ENCODE measurements around the gene TTN.

The TTN gene

DNA sequence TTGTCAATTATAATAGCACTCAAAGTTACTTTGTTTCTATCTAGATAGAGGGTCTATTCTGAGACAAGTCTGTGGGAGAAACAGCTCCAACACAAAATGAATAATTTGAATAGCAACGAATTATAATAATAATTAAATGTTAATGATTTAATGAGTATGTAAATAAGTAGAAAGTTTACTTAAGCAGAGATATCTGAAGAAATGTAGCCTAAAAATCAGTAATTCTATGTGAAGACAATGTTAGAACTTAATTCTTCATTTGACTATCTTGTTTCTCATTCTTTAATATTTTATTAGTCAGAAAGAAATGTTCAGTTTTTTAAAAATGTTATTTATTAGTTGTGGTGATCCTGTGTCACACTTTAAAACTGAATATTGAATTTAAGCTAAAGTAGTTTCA is 165.7 kb downstream of the TTN start:
- no peak for DNase-seq

DNA sequence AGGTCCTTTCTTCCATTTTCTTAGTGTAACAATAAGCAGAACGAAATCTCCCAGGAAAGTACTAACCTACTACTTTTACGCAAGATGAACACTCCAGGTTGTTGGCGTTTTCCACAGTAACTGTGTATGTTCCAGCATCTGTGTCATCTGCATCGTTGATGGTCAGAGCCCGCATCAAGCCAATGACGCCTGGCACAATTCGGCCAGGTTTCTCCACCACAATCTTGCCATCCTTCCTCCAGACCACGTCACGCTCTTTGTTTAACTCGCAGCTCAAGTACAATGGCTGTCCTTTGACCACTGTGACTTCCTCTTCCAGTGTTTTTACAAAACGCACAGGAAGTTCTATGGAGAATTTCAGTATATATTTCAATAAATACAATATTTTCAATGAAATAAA is 171.3 kb downstream of the TTN start:
- no peak for DNase-seq

DNA sequence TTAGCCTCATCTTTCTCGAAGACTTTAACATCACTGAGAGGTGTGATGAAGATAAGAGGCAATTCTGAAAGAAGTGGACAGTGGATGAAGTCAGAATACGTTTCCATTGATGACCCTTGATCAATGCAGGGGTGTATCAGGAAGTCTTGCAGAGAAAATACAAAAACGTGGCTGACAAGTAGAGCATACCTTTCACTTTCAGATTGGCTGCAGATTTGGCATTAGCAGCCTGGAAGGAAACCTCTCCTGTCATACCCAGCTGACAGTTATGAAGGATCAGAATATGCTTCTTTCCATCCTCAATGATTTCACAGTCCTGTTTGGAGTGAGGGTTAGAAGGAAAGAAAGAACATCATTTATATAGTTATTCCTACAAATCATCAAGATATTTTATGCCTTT is 174.5 kb downstream of the TTN start:
- no peak for DNase-seq

DNA sequence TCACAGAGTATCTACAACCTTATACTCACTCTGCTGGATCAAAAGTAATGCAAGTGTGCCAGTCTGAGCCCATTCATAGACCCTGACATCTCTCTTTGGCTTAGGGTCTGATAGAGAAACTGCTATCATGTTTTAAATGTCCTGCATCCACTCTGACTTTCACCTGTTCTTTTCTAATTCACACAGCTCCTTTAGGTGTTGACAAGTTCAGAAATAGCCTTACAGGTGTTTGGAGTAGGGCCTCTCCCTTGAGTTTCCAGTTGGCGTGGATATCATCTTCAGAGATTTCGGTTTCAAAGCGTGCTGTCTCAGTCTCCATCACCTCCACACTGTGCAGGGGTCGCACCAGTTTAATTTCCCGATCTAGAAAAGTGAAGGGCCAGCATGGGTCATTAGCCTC is 176.6 kb downstream of the TTN start:
- no peak for DNase-seq

DNA sequence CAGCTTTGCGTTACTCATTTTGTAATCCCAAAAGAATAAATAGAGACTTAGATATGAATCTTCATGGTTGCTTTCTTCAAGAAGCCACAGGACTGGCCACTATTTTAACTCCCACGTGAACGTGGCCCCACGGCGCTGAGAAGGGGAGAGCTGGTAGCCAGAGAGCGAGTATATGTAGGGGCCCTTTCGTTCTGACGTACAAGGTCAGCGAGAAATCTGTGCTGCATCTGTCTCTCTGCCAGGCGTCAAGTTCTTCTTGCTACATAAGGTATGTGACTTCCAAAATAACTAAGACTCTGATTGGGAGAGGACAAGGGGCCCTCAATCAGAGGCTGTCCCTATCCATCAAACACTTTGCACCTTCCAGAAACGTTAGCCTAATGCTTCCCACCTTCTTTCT is 177.8 kb downstream of the TTN start:
- no peak for DNase-seq

DNA sequence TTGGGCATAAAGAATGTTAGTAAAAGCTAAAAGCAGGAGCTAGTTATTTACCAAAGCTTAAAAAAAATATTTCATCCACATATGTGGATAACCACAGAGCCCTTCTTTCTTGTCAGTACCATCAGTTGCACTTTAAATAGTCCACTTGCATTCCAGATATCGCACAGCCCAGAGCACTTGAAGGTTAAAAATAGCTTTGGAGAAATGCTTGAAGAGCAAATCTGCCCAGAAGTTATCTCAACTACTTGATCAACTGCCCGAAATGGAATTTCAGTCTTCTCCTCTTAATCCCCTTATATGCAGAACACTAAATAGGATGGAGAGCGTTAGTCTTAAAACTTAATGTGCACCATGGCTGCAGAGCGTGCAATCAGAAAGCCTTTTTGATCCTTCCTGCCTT is 178.6 kb downstream of the TTN start:
- DNase-seq, result no peak

DNA sequence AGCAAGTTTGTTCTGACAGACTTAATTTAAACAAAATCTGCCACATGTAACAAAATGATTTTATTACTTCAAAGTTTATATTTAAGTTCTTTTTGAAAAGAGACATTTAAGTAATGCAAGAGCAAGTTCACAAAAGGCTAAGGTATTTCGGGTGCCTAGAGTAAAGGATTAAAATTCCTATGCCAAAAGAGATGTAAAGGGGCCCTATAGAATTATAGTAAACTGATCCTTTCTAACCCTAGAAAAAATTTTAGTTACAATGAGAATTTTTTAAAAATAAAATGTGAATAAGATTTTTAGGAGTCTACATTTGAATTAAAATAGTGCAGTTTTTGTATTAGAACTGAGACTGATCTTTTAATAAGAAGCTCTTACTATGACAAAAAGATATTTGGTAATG is 179.8 kb downstream of the TTN start:
- no peak for DNase-seq

DNA sequence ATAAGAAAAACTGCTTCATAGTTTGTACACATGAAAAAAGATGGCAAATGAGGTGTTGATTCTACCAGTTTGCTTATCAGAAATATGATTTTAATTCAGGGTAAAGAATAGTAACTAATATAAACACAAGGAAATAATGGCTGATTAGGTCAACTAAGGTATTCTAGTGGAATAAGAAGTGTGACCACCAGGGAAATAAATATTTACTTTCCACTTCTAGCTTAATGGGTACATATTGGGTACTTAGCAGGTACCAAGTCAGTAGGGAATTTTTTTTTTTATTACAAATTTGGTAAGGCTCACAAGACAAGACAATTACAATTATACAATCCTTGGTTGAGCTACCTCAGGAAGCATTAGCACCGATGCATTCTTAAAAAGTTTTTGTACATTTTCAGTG is 191.3 kb downstream of the TTN start:
- DNase-seq, result no peak

DNA sequence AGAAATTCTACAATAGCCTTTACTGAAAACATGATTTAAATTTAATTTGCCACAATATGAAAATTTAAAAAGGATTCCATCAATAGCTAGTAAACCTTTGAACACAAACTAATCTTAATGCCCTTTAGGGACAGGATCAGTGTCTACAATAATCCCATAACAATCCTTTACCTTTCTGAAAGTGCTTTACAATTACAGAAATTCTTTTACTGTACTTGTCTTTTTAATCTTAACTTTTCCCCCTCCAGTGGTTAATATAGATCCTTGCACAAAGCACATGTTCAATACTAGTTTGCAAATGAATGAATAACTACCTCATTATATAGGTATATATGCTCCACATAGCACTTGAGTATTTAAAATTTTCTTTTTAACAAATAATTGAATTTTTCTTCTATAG is 204.3 kb downstream of the TTN start:
- no peak for DNase-seq

DNA sequence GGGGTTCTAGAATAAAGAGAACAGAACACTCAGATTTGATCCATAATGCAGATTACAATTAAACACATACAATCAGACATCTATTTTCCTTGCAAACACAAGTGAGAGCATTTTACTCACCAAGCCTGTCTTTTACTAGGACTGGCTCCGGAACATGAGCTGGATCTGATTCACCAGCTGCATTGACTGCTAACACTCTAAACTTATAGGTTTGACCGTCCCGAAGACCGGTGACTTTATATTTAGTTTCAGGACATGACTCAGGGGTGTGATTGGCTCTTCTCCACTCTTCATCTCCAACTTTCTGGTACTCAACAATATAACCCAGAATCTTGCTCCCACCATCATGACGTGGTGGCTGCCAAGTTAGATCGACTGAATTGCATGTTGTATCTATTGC is 214.6 kb downstream of the TTN start:
- DNase-seq, result no peak

DNA sequence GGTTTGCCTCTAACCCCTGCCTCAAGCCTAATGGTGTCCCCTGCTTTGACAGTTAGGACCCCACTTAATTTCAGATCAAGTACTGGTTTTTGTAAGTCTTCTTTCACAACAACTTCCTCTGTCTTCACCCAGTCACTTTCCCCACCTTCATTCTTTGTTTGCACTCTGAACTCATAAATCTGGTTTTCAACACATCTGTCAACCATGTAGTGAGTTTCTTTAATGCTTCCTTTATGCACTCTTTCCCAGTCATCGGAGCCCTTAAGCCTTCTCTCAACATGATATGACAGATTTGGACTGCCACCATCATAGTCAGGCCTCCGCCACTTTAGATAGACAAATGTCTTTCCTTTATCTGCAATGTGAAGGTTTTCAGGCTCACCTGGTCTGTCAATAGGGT is 217.9 kb downstream of the TTN start:
- no peak for DNase-seq

DNA sequence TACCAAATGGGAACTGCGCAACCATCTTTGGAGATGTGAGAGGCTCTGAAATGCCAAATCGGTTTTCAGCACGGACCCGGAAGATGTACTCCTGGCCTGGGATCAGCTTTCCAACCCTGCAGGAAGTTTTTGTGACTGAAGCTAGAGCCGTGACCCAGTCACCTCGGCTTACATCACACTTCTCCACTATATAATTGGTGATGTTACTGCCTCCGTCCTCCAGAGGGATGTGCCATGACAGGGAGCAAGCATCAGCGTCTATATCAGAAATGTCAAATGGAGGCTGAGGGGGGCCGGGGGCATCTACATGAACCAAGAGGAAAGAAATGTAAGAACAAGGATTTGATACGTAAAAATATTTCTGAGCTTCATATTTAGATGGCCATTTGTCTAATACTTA is 222.6 kb downstream of the TTN start:
- no peak for DNase-seq

DNA sequence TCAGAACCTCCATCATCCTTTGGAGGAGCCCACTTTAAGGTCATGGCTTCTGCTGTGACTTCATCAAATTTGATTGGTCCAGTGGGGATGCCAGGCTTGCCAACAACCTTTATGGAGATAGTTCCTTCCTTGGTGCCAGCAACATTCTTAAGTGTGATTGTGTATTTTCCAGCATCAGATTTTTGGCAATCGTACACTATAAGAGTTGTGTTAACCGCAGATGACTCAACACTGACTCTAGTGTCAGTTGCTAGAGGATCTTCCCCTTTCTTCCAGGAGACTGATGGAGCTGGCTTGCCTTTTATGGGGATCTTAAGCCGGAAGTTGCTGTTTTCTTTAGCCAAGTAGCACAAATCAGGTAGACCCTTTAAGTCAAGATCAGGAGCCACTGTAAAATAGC is 228.2 kb downstream of the TTN start:
- no peak for DNase-seq

DNA sequence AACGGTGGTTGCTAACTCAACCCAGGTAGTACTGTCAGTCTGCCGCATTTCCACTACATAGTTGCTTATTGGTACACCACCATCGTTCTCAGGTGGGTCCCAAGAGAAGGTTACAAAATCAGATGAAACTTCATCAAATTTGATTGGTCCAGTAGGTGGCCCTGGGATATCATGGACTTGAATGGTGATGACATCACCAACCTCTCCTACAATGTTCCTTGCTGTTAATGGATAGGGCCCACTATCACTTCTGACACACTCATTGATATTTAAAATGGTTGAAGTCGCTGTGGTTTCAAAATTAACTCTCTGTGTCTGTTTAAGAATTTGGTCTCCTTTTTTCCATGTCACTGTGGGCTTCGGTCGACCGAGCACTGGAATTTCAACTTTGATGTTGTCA is 232.4 kb downstream of the TTN start:
- no peak for DNase-seq

DNA sequence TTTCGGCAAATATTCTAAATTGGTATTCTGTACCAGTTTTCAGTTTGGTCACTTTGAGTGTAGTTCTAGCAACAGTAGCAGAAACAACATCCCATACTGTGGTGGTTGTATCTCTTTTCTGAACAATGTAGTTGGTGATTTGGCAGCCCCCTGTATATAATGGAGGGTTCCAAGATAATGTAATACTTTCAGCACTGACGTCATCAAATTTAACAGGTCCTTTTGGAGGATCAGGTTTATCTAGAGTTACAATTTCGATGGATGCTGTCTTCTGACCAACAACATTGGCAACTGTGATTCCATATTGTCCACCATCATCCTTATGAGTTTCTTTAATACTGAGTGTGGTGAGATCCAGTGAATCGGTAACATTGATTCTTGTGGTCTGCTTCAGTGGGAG is 239.0 kb downstream of the TTN start:
- DNase-seq, result no peak

DNA sequence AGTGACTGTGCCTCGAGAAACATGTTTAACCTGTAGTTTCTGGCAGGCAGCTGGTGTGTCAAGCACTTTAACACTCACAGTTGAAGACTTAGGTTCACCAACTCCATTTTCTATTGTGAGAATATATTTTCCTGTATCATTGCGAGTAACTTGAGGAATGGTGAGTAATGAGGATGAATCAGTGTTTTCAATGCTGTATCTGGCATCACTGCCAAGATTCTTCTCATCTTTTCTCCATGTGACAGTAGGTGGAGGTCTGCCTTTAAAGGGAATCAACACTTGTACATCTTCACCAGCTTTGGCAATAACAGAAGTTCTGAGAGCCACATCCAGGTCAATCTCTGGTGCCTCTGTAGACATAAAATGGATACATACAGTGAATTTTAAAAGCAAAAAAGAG is 254.2 kb downstream of the TTN start:
- no peak for DNase-seq

DNA sequence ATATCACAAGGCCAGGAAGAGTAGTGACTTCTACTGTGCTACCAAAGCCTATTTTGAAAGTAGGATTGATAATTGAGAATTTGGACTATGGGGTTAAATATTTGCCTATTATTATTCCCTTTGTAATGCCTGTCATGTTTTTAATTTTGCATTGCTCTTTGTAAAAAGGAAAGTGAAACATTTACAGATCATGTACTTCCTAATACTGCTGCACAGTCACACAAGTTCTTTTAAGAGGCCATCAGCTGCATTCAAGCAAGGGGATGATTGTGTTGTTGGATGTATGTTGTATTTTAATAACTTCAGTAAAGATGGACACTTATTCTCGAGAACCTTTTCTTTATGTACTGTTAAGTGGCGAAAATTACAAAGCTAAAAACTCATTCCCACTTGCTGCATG is 256.9 kb downstream of the TTN start:
- no peak for DNase-seq

DNA sequence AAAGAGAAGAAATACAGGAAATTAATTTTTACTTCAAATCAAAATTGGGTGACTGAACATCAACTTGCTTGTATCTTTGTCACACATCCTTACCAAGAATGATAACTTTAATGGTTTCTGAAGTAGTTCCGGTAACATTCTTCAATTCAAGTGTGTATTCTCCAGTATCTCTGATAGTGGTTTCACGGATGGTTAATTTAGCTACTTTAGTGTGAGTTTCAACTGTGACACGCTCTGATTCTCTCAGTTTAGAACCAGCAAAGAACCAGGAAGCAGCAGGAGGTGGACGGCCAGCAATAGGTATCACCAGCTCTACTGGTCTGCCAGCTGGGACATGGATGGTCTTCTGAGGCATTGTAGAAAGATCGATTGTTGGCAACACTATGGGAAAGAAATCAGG is 264.7 kb downstream of the TTN start:
- no peak for DNase-seq

DNA sequence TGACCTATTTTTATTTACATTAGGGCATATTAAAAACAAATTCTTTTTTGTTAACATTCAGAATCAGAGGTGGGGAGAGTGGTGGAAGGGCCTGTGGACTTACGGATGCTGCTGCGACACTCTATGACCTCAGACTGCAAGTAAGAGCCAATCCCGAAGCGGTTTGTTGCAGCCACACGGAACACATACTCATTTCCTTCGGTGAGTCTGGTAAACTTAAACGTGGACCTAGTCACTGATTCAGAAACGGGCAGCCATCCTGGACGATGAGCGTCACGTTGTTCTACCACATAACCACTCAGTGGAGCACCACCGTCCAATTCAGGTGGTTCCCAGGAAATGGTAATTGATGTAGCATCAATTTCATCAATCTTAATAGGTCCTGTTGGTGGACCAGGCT is 265.1 kb downstream of the TTN start:
- no peak for DNase-seq

DNA sequence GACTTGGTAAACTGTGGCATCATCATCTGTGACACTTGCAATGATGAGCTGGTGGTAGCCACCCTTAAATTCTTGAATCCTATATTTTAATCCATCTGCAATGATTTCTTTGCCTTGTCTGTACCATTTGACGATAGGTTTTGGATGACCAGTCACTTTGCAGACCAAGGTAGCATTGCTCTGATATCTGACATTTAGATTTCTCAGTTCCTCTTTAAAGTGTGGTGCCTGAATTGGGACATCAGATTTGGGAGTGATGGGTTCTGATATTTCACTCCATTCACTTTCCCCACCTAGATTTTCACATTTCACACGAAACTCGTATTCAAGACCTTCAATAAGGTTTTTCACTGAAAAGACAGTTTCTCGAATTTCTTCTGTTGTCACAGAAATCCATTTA is 271.2 kb downstream of the TTN start:
- DNase-seq, result no peak

DNA sequence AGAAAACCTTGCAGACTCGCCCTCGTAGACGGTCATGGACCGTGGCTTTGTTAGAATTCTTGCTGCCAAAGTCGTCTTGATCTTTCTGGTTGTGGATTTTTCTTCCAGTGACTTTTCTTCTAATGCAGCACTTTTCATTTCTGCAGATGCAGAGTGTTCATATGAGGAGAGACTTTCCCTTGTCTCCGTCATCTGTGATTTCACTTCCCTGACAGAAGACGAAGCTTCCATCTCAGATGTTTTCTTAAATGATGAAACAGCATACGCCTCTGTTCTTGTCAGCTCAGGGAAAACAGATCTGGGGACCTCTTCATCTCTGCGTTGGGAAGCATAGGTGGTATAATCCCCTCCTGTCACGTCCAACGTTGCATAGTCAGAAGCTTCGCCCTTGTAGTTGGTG is 276.1 kb downstream of the TTN start:
- no peak for DNase-seq

DNA sequence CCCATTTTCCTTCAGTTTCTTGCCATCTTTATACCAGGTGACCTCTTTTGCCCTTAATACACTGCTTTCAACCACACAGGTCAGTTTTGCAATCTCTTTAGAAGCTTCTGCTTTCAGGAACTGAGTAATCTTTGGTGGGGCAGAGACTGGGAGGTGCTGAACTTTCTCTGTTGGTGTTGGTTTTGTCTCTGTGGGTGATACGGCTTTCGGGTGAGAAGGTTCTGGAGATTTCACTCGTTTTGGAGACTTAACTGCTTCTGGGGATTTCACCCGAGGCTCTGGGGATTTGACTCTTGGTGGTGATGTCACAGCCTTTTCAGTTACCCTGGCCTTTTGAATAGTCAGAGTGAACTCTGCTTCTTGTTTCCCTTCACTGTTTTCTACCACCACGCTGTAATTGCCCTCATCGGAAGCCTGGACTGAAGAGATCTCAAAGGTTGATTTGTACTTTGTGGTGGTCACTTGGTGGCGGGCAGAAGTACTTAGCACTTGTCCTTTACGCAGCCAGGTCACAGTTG is 276.5 kb downstream of the TTN start:
- no peak for DNase-seq

DNA sequence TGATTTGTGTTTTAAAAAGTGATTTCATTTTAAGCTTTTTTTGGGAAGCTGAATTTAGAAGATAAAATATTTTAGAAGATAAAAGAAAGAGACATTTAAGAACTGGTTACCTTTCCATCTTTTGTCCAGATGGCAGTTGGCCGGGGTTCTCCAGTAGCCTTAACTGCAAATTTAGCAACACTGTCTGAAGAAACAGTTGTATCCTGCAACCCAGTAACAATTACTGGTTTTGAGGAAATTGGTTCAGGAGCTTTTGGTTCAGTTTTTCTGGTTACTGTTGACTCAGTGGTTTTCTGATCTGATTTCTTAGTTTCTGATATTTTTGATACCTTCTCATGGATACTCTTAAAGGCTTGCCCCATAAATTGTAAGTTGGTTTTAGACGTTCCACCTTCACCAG is 277.1 kb downstream of the TTN start:
- DNase-seq, result no peak

DNA sequence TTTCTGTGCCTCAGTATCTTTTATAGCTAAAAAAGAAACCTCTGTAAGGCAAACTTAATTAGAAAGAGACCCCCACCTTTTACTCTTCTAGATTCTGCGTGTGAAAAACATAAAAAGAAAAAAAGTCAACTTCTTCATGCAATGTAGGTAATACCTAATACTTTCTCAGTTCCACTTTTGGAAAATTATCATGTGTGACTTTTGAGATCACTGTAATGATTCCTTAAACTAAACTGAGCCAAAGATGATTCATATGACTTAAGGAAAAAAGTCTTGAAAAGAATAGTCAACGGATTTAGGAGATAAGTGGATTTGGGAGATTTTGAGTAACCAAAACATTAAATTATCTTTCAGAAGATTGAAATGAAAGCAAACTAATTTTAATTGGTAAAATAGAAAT is 278.0 kb downstream of the TTN start:
- DNase-seq, result no peak

DNA sequence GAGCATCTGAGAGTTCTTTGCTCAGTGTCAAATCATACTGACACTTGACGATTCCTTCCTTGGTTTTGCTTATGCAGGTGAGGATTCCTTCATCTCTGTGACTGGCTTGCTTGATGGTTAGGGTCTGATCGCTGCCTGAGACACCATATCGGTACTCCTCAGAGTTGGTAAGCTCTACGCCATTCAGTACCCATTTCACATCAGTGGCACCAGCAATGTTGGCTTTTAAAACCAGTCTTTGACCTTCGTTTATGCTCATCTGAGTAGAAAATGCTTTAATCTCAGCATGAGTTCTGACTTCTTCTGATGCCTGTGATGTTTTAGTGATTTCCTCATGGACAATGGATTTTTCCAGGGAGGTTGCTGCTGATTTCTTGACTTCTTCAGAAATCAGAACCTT is 278.6 kb downstream of the TTN start:
- DNase-seq, result no peak

DNA sequence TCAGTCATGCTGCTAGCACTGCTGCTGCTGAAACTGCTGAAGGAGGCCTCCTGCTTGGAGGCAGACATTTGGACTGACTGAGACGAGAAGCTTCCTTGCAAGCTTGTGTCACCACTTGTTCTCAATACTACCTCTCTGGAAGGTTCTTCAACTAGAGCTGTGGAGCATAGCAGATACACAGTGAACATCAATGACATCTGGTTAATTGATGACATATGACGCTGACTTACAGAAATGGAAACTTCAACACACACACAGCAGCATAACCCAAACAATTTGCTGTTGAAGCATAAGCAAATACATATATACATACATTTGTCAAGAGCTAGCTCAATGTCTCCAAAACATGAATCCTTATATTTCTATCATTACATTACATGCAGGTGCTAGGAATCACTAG is 279.6 kb downstream of the TTN start:
- no peak for DNase-seq
